ENCODE results near the gene CCDC47. TPM values are rescaled to one million over a fixed set of nuclear protein-coding genes. Genes with fewer than 3 reads are reported as not detected.

Gene CCDC47
- total RNA-seq, 1 donor from 2014 or later = 71.8 TPM

- Mint-ChIP-seq H3K4me1 (ENCODE audit: unreplicated experiment) (peaks cover 7% of the 10 kb centered on the region), H3K27ac (no peak overlapping the region), H3K4me3 (no peak overlapping the region), H3K27me3 (no peaks in the 10 kb centered on the region), H3K9me3 (no peaks in the 10 kb centered on the region), H3K36me3 (peaks cover 40% of the 10 kb centered on the region)
- TF ChIP-seq CTCF (conservative IDR thresholded peaks at IDR 0.05) = no peak
- no peak for DNase-seq (ENCODE audit: extremely low spot score, unreplicated experiment)
Measured at GRCh38 chr17:63819585-63820537, 46.5 kb upstream of the CCDC47 start.

GRCh38 chr17:63819131-63819530 is 45.7 kb upstream of the CCDC47 start:
- Mint-ChIP-seq H3K27me3 (no peaks in the 10 kb centered on the region), H3K4me1 (ENCODE audit: unreplicated experiment) (peaks cover 2% of the 10 kb centered on the region), H3K27ac (no peak overlapping the region), H3K4me3 (no peak overlapping the region), H3K36me3 (peaks cover 34% of the 10 kb centered on the region), H3K9me3 (no peaks in the 10 kb centered on the region)
- no peak for DNase-seq (ENCODE audit: extremely low spot score, unreplicated experiment)
- TF ChIP-seq CTCF (conservative IDR thresholded peaks at IDR 0.05) = no peak

- Mint-ChIP-seq H3K9me3 (no peaks in the 10 kb centered on the region), H3K4me3 (no peak overlapping the region), H3K27me3 (no peaks in the 10 kb centered on the region), H3K36me3 (peaks cover 30% of the 10 kb centered on the region), H3K27ac (peak overlapping the region; percentile 47), H3K4me1 (ENCODE audit: unreplicated experiment) (no peaks in the 10 kb centered on the region)
- no peak for TF ChIP-seq CTCF (conservative IDR thresholded peaks at IDR 0.05)
- no peak for DNase-seq (ENCODE audit: extremely low spot score, unreplicated experiment)
Measured at GRCh38 chr17:63817736-63818385, 44.5 kb upstream of the CCDC47 start.

GRCh38 chr17:63816669-63817068 is 43.3 kb upstream of the CCDC47 start:
- no peak for TF ChIP-seq CTCF (conservative IDR thresholded peaks at IDR 0.05)
- H3K4me3 Mint-ChIP-seq = no peak overlapping the region
- no peak overlapping the region for H3K27ac Mint-ChIP-seq
- peaks cover 28% of the 10 kb centered on the region for H3K36me3 Mint-ChIP-seq
- no peaks in the 10 kb centered on the region for H3K4me1 Mint-ChIP-seq (ENCODE audit: unreplicated experiment)
- no peak for DNase-seq (ENCODE audit: extremely low spot score, unreplicated experiment)
- H3K27me3 Mint-ChIP-seq = no peaks in the 10 kb centered on the region
- H3K9me3 Mint-ChIP-seq = no peaks in the 10 kb centered on the region

DNA sequence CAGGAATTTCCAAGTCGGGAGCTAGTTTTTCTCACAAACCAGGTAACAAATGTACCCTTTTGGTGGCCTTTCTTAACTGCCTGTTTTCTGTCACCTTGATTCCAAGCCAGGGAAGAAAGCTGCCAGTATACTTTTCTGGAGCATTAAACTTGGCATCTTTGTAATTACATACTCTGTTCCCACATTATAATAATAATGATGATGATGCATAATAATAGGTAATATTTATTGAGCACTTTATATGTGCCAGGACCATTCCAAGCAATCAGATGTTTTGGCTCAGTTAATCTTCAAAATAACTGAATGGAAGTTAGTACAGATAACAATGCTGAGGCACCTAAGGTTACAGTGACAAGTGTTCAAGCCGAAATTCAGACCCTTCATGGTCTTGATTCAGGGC is 42.7 kb upstream of the CCDC47 start:
- TF ChIP-seq CTCF (conservative IDR thresholded peaks at IDR 0.05) = no peak
- Mint-ChIP-seq H3K27ac (no peak overlapping the region), H3K36me3 (peaks cover 28% of the 10 kb centered on the region), H3K9me3 (no peaks in the 10 kb centered on the region), H3K27me3 (no peaks in the 10 kb centered on the region), H3K4me3 (no peak overlapping the region), H3K4me1 (ENCODE audit: unreplicated experiment) (no peaks in the 10 kb centered on the region)
- DNase-seq (ENCODE audit: extremely low spot score, unreplicated experiment) = no peak
